ENCODE measurements around the gene MBD6. TPM values are rescaled to one million over a fixed set of nuclear protein-coding genes. Genes with fewer than 3 reads are reported as not detected.
"Not testable (repeated sequence)": the region's sequence is repeated elsewhere in the genome, so short reads cannot be mapped to it uniquely, and the experiment has no call there.

The MBD6 gene
- polyA plus RNA-seq, 1 donor (not counting 4 experiments of a cell fraction or from before 2014, with no cell fraction given): 1.8 TPM

GRCh38 chr12:57569858-57570257, 47.2 kb downstream of the MBD6 start:
- H3K36me3 ChIP-seq (ENCODE audit: control insufficient read depth in 2 of 2, extremely low read depth in 1 of 2, insufficient read depth in 2 of 2, low read length in 2 of 2): no peaks in the 10 kb centered on the region
- H3K4me3 ChIP-seq (ENCODE audit: control insufficient read depth in 2 of 3, extremely low read depth in 1 of 3, insufficient read depth in 2 of 3, low read depth in 1 of 3, low read length in 3 of 3): no peak overlapping the region
- no peaks in the 10 kb centered on the region for H3K9me1 ChIP-seq (ENCODE audit: control insufficient read depth, extremely low read depth, insufficient read depth, low read length)
- H4K20me1 ChIP-seq (ENCODE audit: control insufficient read depth, extremely low read depth, insufficient read depth, low read length): no peaks in the 10 kb centered on the region
- no peak overlapping the region for H2AFZ ChIP-seq (ENCODE audit: control insufficient read depth, low read length)
- dilution Hi-C loops (cut with MboI; ENCODE audit: extremely low pct_ligation_motif_present, low sequenced_read_pairs): loop anchor here (10.0 kb wide), 1 partner anchor 65 kb away; the partner anchor contains the start of gene B4GALNT1
- TF ChIP-seq EZH2 (IDR thresholded peaks at IDR 0.05; ENCODE audit: low read length): no peak
- TF ChIP-seq CTCF (optimal IDR thresholded peaks at IDR 0.05 in 1 of 3, IDR thresholded peaks at IDR 0.05 in 1 of 3, conservative IDR thresholded peaks at IDR 0.05 in 1 of 3; ENCODE audit: extremely low read depth in 1 of 3, insufficient read depth in 2 of 3, low read length in 3 of 3): no peak
- no peak for FAIRE-seq
- no peaks in the 10 kb centered on the region for H3K27me3 ChIP-seq (ENCODE audit: control insufficient read depth, extremely low read depth, insufficient read depth, low read length)
- H3K4me2 ChIP-seq (ENCODE audit: control insufficient read depth, extremely low read depth, insufficient read depth, low read depth, low read length): no peak overlapping the region
- H3K27ac ChIP-seq (ENCODE audit: control insufficient read depth, insufficient read depth, low read length): no peak overlapping the region
- DNase-seq (ENCODE audit: low read depth, low spot score): no peak
- H3K79me2 ChIP-seq (ENCODE audit: control insufficient read depth, insufficient read depth, low read length): no peaks in the 10 kb centered on the region
- H3K4me1 ChIP-seq (ENCODE audit: control insufficient read depth, extremely low read depth, insufficient read depth, low read length): no peaks in the 10 kb centered on the region
- no peak overlapping the region for H3K9ac ChIP-seq (ENCODE audit: control insufficient read depth, extremely low read depth, insufficient read depth, low read length)
- H3K9me3 ChIP-seq (ENCODE audit: control insufficient read depth, low read depth, low read length): no peaks in the 10 kb centered on the region

DNA sequence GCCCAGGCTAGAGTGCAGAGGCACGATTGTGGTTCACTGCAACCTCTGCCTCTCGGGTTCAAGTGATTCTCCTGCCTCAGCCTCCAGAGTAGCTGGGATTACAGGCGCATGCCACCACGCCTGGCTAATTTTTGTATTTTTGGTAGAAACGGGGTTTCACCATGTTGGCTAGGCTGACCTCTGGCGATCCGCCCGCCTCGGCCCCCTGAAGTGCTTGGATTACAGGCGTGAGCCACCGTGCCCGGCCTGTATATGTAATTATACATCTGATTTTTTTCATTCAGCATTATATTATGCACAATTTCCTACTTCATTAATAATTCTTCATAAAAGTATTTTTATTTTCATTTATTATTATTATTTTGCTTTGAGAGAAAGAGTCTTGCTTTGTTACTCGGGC, 47.8 kb downstream of the MBD6 start:
- not testable (repeated sequence) for H3K4me2 ChIP-seq (ENCODE audit: control insufficient read depth, extremely low read depth, insufficient read depth, low read depth, low read length); H2AFZ ChIP-seq (ENCODE audit: control insufficient read depth, low read length); H3K79me2 ChIP-seq (ENCODE audit: control insufficient read depth, insufficient read depth, low read length); H3K27ac ChIP-seq (ENCODE audit: control insufficient read depth, insufficient read depth, low read length); H4K20me1 ChIP-seq (ENCODE audit: control insufficient read depth, extremely low read depth, insufficient read depth, low read length); FAIRE-seq; DNase-seq (ENCODE audit: low read depth, low spot score); H3K27me3 ChIP-seq (ENCODE audit: control insufficient read depth, extremely low read depth, insufficient read depth, low read length); H3K4me3 ChIP-seq (ENCODE audit: control insufficient read depth in 2 of 3, extremely low read depth in 1 of 3, insufficient read depth in 2 of 3, low read depth in 1 of 3, low read length in 3 of 3); H3K9me3 ChIP-seq (ENCODE audit: control insufficient read depth, low read depth, low read length); H3K9me1 ChIP-seq (ENCODE audit: control insufficient read depth, extremely low read depth, insufficient read depth, low read length); H3K9ac ChIP-seq (ENCODE audit: control insufficient read depth, extremely low read depth, insufficient read depth, low read length); H3K4me1 ChIP-seq (ENCODE audit: control insufficient read depth, extremely low read depth, insufficient read depth, low read length); H3K36me3 ChIP-seq (ENCODE audit: control insufficient read depth in 2 of 2, extremely low read depth in 1 of 2, insufficient read depth in 2 of 2, low read length in 2 of 2)
- dilution Hi-C loops (cut with MboI; ENCODE audit: extremely low pct_ligation_motif_present, low sequenced_read_pairs): loop anchor here (10.0 kb wide), 1 partner anchor 64 kb away; the partner anchor contains the start of gene B4GALNT1

Measured in keratinocyte (primary cell).